Amniotic stem cell (primary cell): ENCODE data around the gene INA.

ENCODE experiments used
- DNase-seq: peaks from one replicate; lab custom pipeline; 2025; lab: John Stamatoyannopoulos, UW

INA gene

DNA sequence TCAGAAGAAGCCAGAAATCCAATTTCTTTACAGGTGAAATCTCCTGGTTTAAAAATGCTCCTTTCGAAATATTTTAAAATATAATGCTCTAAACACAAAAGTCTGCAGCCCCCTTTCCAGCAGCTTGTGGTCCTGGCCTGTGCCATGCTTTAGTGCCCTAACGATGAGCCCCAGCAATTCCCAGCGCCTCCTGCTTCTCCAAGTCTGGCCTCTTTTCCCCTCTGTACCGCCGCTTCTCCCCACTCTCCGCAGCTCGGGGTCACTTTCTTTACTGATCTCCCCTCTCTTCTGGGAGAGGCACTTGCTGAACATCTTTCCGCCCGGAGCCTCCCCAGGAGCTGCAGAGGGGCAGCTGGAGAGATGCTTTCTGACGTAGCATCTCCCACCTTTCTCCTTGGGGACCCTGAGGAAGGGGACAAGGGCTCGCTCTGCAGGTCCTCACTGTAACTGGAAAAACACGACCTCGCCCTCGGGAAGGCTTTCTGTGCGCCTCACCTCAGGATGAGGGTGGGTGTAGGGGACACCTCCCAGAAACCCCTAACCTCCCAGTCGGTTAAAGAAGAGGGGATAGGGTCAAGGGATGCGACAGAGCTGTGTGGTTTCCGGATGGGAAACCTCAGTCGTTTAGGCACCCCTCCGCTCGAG, 565 bp upstream of the INA start:
- no peak for DNase-seq

DNA sequence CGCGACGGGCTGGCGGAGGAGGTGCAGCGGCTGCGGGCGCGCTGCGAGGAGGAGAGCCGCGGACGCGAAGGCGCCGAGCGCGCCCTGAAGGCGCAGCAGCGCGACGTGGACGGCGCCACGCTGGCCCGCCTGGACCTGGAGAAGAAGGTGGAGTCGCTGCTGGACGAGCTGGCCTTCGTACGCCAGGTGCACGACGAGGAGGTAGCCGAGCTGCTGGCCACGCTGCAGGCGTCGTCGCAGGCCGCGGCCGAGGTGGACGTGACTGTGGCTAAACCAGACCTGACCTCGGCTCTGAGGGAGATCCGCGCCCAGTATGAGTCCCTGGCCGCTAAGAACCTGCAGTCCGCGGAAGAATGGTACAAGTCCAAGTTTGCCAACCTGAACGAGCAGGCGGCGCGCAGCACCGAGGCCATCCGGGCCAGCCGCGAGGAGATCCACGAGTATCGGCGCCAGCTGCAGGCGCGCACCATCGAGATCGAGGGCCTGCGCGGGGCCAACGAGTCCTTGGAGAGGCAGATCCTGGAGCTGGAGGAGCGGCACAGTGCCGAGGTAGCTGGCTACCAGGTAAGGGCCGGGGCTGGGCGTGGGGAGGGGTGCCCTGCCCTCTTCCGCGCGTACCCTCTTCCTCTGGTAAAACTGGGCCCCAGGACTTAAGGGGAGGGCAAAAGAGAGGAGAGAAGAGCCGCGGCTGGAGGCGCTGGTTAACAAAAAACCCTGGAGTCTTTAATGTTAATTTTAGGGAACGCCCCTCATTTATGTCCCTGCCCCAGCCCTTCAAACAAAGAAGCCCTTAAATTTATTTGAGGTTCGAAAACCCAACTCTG, 987 bp downstream of the INA start:
- no peak for DNase-seq

DNA sequence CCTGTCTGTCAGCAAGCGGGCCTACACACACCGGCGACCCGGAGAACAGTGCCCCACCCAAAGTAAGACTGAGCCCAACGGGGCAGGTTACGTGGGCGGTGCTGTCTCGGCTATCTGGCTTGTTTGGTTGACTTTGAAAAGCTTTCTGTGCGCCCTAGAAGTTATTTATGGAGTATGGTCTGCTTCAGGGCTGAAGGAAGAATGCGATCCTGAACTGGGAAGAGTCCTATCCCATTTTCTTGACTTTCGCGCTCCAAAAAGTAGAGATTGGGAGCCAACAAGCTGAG, 1.5 kb downstream of the INA start:
- DNase-seq: no peak

DNA sequence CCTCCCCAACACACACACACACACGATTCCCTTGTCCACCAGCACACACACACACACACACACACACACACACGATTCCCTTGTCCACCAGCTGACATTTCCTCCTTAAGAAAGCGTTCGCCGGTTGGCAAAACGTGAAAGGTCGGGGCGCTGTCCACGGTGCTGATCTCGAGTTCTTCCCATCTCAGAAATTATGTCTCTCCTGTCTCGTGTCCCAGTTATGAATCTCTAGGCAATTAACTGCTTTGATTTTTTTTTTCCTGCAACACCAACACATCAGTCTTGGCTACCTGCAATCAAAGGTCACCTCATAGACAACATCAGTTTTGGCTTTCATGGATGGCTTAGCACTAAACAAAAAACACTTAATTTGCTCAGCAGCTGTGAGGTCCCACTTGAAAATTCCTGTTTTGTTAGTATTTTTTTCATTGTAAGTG, 1.9 kb downstream of the INA start:
- peak; percentile 17 for DNase-seq

DNA sequence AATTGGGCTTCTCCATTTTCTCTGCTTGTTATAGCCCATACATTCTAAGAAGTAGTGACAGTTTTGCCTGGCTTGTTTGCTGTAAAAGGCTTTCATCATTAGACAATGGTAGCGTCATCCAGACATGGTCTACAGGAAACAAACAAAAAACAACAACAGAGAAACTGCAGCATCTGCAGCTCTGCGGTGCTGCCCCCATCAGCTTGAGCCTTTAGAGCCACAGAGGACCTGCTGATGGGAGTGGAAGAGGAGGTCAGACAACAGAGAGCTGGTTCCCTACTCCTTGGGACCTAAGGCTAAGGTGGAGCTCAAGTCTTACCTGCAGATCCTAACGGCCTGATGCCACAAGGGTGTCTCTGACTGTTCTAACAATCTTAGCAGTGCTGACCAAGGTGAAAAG, 3.1 kb downstream of the INA start:
- DNase-seq: no peak

DNA sequence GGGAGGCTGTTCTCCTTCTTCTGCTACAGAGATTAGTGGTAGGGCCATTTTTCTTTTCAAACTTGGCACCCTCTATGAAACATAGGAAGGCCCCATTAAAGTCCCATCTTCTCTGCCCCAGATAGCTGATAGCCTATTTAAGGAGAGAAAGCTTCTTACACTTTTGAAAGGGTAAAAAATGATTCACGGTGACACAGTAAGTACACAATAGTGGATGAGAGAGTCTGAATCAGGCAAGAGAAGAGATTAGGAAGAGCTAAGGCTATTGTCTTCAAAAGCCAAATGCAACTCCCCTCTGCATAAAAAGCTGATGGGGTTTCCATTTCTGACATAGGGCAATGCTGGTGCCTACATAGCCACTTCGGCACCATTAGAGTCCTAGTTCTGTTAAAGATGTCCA, 3.6 kb downstream of the INA start:
- DNase-seq: no peak

DNA sequence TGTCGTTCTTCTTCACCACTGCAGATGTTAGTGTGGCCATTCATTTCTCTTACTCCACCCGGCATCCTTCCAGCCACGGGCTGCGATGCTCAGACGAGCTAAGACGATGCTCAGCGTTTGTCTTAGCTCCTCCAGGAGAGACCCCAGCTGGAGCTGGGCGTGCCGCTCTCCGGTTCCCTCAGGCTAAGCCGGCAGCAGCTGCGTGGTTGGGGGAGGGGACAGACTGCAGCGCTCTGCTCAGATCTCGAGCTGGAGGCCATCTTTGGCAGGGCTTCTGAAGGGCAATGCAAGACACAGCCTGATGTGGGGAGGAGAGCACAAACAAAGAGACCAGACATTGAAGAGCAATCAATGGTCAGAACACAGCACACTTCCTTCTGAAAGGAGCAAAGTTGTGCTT, 4.8 kb downstream of the INA start:
- DNase-seq: no peak

DNA sequence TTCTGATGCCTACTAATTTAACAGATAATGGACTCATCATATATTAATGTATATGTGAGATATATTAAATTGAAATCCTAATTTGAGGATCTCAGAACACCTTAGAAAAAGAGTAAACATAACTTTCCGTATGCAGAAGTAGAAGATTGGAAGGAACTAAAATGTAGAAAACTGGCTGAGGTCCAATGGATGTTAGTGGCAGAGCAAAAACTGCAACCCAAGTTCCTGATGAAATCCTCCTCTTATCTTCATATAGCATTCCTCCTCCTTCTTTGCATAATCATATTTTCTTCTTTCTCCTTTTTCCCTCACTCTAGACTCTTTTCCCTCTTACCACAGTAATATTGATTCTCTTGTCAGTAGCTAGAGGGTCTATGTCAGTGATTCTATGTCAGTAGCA, 6.0 kb downstream of the INA start:
- no peak for DNase-seq

DNA sequence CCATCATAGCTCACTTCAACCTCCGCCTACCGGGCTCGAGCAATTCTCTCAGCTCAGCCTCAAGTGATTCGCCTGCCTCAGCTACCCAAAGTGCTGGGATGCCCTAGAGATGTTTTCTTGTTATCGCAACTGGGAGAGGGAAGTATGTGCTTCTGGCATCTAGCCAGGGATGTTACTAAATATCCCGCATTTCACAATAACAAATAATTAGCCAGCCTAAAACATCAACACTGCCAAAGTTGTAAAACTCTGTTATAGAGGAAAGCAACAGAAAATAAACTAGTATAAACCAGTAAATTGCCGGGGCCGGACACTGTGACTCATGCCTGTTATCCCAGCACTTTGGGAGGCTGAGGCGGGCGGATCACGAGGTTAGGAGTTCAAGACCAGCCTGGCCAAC, 7.2 kb downstream of the INA start:
- no peak for DNase-seq

DNA sequence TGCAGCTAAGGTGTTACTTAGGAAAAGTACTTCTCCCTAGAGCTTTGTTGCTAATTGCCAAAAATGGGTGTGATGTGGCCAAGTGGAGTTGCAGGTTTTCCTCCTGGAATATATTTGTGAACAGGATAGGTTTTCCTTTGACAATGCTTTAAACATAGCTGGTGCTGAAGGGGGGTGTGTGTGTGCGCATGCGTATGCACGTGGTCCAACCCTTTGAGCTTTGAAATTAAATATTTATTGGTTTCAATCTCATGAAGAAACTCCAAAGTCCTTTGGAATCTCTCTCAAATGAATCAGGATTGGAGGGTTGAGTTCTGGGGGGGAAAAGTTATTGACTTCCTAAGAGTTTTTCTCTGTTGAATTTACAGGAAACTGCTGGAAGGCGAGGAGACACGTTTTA, 11.1 kb downstream of the INA start:
- DNase-seq: no peak

DNA sequence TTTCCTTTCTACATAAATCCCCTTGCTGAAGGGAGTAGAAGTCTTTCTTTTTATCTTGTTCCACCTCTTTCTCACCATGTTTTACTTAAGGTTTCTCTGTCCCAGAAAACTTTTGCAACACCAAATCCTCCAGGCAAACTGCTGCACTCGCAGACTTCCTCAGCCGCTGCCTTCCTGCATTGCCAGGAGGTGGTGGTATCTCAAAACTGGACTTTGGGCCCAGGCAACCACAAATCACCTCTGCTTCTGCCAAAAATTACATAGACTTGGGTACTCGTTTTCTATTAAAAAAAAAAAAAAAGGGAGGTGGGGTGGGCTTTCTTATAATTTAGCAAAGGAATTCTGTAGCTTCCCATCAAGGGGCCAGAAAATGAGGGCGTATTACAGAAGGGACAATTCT, 14.7 kb downstream of the INA start:
- no peak for DNase-seq

DNA sequence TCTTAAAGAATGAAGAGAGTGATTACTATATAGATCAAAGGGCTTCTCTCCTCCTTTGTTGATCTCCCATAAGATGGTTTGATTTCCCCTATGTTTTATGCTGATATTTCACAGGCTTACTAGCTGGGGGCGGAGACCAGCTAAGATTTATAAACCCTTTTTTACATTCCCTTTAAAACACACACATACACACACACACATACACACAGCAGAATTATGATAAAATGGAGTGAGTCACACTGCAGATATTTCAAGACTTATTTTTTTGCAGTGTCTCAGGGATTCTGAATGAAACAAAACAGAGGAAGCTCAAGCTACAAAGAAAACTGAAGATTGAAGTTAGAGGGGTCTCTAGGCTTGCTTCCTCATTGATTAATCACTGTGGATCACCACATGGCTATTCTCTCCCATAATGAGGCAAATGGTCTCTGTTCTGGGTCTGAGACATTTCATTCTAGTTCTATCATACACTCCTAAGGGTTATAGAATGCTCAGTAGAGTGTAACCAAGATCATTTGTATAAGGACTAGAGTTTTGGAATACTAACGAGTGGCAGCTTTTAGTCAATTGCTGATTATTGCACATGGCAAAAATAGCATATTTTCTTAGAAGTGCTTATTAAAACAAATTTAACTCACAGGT, 18.6 kb downstream of the INA start:
- DNase-seq: peak; percentile 66

DNA sequence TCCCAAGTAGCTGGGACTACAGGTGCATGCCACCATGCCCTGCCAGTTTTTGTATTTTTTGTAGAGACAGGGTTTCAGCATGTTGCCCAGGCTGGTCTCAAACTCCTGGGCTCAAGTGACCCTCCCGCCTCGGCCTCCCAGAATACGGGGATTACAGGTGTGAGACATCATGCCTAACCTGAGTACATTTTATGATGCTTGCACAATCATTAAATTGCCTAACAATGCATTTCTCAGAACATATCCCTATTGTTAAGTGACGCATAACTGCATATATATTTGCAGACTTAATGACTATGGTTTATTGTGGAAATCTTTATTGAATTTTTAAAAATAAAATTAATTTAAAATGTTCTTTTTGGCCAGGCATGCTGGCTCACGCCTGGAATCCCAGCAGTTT, 30.7 kb downstream of the INA start:
- DNase-seq: no peak

DNA sequence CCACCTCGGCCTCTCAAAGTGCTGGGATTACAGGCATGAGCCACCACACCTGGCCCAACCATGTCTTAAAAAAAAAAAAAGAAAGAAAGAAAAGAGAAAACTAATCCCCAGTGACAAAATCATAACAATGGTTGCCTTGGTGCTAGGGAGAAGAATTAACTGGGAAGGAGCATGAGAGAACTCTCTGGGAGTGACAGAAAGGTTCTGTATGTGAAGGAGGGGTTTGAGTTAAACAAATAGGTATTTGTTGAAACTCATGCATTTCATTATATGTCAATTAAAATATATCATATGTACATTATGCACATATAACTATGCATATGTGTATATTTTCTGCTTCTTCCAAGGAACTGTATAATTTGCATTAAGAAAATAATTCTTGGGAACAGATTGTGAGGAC, 33.3 kb downstream of the INA start:
- no peak for DNase-seq

DNA sequence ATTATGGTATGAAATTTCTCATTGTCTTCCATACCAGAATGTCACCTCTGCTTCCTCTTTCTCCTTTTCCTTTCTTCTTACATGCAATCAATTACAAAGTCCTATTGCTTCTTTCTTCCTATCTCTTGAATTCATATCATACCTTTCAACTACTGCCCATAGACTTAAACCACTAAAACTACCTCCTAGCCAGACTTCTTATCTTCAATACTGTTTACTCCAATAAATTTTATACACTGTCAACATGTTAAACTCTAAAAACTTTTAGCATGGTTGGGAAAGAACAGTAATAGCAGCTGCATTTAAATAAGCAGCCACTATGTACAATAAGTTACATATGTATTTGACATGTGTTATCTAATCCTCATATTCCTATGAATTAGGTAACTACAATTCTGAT, 39.1 kb downstream of the INA start:
- no peak for DNase-seq

DNA sequence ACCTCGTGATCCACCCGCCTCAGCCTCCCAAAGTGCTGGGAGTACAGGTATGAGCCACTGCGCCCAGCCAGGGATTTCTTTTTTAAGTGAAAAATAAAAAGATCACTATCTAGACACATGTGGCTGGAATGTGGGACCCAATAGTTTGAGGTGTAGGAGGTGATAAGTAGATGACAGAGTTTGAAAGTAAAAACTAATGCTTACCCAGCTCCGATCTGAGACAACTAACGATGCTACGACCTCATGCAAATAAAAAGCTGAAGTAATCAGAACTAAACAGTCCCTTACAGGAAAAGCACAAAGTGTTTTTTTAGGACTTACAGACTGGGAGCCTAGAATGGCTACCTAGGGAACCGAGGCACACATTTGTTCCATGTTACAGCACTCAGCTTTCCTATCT, 51.0 kb downstream of the INA start:
- no peak for DNase-seq

DNA sequence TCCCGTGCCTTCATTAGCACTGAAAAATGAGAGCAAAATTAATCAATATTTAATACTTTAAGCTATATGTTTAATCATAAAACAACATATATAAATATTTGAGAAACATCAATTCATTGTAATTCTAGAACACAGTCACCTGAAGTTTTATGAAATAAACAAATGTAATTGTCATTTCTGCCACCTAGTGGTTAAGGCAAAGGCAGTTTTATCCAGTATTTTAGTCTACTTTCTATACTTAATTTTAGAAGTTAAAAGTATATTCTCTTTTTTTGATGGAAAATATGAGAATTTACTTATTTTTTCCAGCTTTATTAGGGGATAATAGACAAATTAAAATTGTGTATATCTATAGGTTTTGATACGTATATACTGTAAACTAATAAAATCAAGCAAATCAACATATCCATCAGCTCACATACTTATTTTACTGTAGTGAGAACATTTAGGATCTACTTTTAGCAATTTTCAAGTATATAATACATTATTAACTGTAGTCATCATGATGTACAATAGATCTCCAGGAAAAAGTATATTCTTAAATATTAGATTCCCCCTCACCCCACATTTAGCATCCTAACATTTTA, 57.1 kb downstream of the INA start:
- DNase-seq: no peak

DNA sequence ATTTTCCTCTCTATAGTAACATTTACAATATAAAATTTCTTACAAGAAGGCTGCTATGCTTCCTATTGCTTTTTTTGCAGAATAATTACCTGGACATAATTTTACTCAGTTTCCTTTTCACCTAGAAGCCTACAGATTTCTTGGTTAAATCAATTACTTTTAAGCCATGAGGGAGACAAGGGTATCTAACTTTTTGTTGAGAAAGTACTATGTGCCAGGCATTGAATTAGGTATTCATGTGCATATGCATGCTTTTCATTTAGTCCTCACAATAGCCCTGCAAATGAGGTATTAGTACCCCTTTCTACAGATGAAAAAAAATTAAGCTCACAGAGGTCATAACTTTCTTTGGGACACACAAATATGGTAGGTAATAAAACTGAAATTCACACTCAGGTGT, 57.6 kb downstream of the INA start:
- no peak for DNase-seq

DNA sequence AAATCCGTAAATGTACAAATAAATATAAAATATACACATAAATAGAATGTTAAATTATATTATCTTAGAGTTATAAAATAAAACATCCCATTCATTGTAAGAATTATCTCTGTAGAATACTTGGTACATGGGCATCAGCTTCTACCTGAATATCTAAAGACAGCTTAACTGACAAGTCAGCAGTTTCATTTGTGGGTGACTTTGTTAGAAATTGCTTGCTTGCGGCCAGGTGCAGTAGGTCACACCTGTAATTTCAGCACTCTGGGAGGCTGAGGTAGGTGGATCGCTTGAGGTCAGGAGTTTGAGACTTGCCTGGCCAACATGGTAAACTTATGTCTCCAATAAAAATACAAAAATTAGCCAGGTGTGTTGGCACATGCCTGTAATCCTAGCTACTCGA, 59.4 kb downstream of the INA start:
- DNase-seq: no peak
